HG03565 (cell line): ENCODE data around the gene IL5.
A peak's percentile ranks its signal among the peaks of the same experiment; 100 is the strongest.
"Not testable (repeated sequence)": the region's sequence is repeated elsewhere in the genome, so short reads cannot be mapped to it uniquely, and the experiment has no call there.

Experiments used
- ATAC-seq: cut with Tn5 transposase; IDR thresholded peaks from one replicate; pipeline ENCODE4 v1.9.1; 2021; ENCODE audit warnings: mild to moderate bottlenecking, moderate library complexity; ENCODE audit not compliant: unreplicated experiment

The IL5 gene

GRCh38 chr5:132543472-132544201, at the start of gene IL5:
TSS of gene IL5 (minus strand) at chr5:132543522. CDS start at chr5:132543478, 44 bp downstream.
- no peak for ATAC-seq

- ATAC-seq = no peak
These were observed 49.2 kb upstream of the IL5 start for GRCh38 chr5:132592521-132592920.

DNA sequence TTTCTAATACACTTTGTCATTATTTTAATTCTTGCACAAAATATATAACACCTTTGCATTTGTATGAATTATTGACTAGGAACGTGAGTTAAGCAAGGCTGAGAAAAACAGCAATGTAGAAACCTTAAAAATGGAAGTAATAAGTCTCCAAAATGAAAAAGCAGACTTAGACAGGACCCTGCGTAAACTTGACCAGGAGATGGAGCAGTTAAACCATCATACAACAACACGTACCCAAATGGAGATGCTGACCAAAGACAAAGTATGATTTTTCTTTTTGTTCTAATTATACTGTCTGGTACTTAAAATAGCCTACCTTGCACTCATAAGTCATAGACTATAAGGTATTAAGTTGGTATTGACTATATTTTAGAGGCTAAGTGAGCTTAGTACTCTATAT, 47.8 kb upstream of the IL5 start:
- ATAC-seq = no peak

DNA sequence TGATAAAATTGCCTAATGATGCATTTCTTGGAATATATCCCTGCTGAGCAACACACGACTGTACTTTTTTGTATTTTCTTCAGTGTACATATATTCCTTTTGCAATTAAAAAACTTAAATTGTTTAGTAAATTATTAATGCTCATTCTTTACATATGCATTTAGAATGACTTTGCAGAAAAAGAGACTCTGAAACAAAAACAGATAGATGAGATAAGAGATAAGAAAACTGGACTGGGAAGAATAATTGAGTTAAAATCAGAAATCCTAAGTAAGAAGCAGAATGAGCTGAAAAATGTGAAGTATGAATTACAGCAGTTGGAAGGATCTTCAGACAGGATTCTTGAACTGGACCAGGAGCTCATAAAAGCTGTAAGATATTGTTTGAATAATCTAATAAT, 46.1 kb upstream of the IL5 start:
- ATAC-seq = no peak

GRCh38 chr5:132586063-132586462, 42.7 kb upstream of the IL5 start:
- ATAC-seq = no peak

- not testable (repeated sequence) for ATAC-seq
These were observed 41.2 kb upstream of the IL5 start for GRCh38 chr5:132584560-132584959.

- no peak for ATAC-seq
These were observed 32.8 kb upstream of the IL5 start for GRCh38 chr5:132576123-132576522.

GRCh38 chr5:132566657-132567056, 23.3 kb upstream of the IL5 start:
- ATAC-seq = no peak

- not testable (repeated sequence) for ATAC-seq
These were observed 21.2 kb upstream of the IL5 start for GRCh38 chr5:132564555-132564954.

- ATAC-seq = no peak
These were observed 18.3 kb upstream of the IL5 start for GRCh38 chr5:132561601-132562000.

DNA sequence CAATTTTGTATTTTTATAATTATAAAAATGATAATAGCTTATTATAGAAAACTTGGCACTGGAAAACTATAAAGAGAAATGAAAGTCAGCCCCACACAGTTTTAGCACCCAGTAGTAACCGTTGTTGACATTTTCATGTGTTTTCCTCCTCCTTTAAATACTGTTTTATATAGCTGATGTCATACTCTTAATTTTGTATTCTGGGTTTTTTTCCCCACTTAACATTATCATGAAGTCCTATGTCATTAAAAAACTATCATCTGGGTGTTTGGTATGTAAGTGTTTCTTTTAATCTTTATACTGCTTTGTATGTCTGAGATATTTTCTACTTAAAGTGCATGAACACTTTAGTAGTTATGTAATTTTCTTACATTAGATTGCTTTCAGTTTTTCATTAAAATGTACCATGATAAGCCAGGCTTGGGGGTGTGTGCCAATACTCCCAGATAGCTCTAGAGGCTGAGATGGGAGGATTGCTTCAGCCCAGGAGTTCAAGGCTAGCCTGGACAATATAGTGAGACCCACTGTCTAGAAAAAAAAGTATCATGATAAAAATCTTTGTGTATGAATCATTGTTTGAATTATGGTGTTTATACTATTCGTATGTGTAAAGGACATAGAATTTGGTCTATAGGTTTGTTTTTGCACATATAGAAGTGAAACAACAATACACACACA, 16.2 kb upstream of the IL5 start:
- no peak for ATAC-seq

GRCh38 chr5:132557478-132558172, 14.3 kb upstream of the IL5 start:
- ATAC-seq = no peak

DNA sequence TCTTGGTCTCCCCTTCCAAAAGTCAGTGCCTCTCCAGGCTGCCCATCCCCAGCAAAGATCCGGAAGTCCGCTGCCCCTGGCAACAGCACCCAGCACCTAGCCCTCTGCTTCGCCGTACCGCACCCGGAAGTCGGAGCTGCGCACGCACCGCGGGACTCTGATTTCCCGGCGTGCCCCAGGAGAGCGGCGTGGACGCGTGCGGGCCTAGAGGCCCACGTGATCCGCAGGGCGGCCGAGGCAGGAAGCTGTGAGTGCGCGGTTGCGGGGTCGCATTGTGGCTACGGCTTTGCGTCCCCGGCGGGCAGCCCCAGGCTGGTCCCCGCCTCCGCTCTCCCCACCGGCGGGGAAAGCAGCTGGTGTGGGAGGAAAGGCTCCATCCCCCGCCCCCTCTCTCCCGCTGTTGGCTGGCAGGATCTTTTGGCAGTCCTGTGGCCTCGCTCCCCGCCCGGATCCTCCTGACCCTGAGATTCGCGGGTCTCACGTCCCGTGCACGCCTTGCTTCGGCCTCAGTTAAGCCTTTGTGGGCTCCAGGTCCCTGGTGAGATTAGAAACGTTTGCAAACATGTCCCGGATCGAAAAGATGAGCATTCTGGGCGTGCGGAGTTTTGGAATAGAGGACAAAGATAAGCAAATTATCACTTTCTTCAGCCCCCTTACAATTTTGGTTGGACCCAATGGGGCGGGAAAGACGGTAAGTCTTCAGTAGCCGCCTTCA, 13.6 kb upstream of the IL5 start, which contains the start of gene RAD50:
RAD50 (plus strand) TSS at position 215 of the 715 bp plus-strand sequence; CDS start at position 563, 348 bp downstream.
- ATAC-seq = peak; percentile 97

DNA sequence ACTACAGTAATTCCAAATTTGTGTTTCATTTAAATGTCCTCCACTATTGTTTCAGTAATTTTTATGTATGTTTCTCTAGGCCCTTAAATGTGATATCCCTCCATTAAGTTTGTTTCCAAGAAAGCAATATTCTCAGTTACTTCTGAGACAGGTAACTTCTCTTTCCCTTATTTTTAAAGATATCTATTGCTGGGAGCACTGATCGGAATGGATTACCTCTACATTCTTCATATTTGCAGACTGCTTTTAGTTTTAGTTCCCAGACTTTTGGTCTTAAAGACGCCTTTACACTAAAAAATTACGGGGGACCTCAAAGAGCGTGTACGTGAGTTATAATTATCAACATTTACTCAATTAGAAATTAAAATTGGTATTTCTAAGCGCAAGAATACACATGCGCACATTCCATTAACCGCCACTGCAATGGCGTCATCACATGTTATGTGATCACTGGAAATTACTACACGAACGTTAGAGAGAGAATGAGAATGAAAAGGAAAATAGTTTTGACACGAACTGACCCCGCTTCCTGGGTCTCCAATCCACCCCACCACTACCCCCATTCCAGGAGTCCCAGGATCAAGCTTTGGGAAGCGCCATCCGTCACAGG, 12.9 kb upstream of the IL5 start:
- ATAC-seq = no peak

GRCh38 chr5:132549576-132549975, 6.3 kb upstream of the IL5 start:
- no peak for ATAC-seq

GRCh38 chr5:132548834-132549233, 5.5 kb upstream of the IL5 start:
- not testable (repeated sequence) for ATAC-seq

GRCh38 chr5:132547269-132547668, 3.9 kb upstream of the IL5 start:
- ATAC-seq = no peak

GRCh38 chr5:132546108-132546507, 2.8 kb upstream of the IL5 start:
- ATAC-seq = no peak

DNA sequence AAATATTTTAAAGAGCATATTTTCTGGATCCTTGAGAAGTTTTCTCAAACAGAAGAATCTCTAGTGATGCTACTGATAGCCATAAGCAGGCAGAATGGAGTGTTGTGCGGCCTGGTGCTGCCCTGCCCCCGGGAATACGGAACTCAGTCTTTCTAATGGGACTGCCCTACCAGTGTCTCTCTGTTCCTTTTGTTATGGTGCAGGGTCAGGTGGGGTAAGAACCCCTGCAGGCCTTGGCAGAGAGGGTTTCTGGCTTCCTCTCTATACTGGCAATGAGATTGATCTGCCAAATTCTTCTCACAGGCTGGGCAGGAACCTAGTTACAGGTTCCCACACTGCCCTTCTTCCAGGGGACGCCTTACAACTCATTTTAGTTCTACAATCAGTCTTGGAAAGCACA, 2.6 kb downstream of the IL5 start:
- ATAC-seq = no peak

DNA sequence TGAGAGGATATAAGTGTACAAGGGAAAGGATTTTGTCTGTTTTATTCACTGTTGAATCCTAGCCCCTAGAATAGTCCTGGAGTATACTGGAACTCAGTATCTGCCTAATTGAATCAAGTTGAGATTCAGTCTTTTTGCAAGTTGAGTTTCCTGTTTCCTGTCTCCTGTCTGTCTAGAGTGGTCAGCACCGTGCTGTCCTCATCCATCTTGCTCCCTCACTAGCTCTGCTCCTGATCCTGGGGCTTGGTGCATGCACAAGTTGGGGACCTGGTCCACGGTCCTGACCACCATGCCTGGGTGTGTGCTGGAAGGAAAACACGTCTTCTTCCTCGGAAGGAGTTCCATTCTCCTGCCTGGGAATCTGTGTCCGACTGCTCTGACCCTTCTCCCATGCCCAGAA, 3.2 kb downstream of the IL5 start:
- ATAC-seq = no peak

- no peak for ATAC-seq
These were observed 3.6 kb downstream of the IL5 start for GRCh38 chr5:132539716-132540115.
